ENCODE data around the gene TADA2B.

The TADA2B gene

DNA sequence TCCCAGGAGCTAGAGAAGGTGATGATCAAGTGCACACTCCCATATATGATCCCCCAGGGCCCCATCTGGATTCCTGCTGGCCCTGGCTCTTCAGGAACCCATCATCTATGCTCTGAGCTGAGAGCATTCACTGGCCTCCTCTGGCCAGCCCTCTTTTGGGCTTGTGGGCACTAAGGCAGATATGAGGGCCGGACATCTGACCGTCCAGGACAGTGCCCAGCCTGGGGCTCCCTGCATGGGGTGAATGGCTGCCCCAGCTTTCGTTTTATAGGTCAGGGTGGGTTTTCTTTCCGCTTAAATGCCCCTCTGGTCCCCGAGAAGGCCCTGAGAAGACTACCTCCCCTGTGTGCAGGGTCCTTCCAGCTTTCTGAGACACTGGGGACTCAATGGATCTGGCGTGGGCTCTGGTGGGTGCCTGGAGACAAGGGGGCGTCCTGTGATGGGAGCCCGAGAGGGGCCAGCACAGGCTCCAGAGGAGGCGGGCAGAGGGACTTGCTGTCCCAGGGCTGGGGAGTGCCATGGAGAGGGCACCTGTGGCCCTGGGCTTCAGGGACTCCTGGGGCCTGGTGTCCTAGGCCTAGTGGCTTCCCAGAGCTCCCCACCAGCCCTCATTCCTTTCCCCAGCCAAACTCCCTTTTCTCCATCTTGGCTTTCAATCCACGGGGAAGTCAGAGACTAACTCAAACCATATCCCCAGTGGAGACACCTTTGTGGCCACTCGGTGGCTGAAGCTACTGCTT lies 64.2 kb downstream of the TADA2B start:
- H3K4me3 ChIP-seq (ENCODE audit: low read depth, low read length): no peak overlapping the region
- no peak for DNase-seq (ENCODE audit: low read depth)
- TF ChIP-seq, protein P1, sequence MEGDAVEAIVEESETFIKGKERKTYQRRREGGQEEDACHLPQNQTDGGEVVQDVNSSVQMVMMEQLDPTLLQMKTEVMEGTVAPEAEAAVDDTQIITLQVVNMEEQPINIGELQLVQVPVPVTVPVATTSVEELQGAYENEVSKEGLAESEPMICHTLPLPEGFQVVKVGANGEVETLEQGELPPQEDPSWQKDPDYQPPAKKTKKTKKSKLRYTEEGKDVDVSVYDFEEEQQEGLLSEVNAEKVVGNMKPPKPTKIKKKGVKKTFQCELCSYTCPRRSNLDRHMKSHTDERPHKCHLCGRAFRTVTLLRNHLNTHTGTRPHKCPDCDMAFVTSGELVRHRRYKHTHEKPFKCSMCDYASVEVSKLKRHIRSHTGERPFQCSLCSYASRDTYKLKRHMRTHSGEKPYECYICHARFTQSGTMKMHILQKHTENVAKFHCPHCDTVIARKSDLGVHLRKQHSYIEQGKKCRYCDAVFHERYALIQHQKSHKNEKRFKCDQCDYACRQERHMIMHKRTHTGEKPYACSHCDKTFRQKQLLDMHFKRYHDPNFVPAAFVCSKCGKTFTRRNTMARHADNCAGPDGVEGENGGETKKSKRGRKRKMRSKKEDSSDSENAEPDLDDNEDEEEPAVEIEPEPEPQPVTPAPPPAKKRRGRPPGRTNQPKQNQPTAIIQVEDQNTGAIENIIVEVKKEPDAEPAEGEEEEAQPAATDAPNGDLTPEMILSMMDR (IDR thresholded peaks at IDR 0.05; ENCODE audit: insufficient read depth, low read depth, low read length, missing control alignments): no peak
